Dedifferentiated amniotic fluid mesenchymal stem cell (primary cell): ENCODE measurements around the gene KCNN3.

Experiments
- DNase-seq: peaks from one replicate; pipeline ENCODE4 v3.0.0-alpha.2; 2016; ENCODE audit errors: extremely low spot score

Gene KCNN3

DNA sequence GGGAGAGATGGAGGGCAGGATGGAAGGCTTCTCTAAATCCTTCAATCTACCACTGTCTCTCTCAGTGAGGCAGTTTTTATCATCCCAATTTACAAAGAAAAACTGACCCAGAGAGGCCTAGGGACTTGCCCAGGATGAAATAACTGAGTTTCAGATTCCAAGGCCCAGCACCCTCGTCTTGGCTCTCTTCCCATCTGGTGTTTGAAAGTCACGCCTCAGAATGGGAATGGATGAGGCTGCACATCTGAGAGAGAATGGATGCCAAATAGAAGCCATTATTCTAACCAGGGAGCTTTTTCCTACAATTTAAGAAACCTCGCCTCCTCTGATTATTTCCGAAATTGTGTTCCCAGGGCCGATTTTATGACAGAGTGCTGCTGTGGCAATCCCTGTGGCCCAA lies 10.6 kb upstream of the KCNN3 start:
- no peak for DNase-seq

DNA sequence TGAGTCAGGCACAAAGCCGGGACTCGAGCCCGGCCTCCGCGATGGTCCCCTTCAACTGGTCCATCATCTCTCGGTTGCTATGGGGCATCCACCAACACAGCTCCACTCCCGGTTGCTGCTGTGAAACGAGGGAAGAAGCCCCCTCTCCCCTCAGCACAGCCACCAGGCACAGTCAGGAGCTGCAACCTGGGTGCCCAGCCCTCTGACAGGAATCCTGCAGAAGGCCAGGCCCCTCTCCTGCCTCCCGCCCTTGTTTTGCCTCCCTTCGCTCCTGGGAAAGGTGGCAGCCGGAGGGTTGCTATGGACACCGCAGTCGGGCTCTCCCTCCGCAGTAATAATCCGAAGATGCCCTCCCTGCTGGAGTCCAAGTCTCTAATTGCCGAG lies 8.9 kb upstream of the KCNN3 start:
- DNase-seq = no peak

GRCh38 chr1:154878371-154879037 lies 8.4 kb upstream of the KCNN3 start:
- DNase-seq = peak; percentile 53

DNA sequence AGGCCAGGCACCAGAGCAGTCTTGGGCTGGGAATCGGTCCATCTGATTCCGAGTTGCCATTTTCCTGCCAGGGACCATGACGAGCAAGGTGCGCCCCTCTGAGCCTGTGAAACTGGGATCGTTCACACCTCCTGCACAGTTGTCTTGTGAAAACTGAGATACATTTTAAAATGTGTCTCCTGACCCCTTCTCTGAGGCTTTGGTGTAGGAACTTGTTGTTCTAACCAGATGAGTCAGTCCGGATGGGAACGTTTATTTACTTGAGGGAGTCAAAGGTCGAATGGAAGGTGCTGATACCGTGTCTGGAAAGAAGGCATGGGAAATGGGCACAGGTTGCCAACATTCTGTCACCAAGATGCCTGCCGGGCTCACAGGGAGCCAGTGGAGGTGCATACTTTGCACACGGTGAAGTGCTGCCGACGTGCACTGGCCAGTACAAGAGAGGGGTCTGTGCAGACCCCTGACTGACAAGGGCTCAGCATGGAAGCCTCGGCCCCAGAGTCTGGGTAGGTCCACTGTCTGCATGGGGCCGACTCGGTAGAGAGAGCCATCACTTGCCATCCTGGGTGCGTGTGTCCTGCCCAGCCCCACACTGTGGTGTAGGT lies 7.4 kb upstream of the KCNN3 start:
- DNase-seq = no peak

DNA sequence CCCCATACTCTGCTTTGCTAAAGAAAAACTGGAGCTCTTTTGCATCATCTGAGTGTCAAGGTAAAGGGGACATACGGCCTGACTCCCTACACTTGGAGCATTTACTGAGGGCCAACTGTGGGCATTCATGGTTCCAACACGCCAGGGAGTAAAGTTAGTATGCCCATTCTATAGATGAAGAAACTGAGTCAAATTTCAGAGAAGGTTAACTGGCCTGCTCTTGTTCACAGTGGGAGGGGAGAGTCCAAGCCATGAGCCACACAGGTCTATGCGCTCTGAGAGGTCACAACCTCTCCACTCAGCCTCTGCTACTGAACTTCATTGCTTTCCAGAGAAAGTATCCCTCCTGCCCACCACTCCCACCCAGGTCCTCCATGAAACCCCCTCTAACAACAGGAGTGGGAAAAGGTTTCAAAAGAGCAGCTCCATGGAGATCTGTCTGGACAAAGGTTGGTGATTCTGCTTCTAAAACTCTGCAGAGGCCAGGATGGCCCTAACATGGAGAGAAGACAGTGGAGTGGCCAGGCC lies 6.8 kb upstream of the KCNN3 start:
- DNase-seq = no peak

- DNase-seq = no peak
Observed at GRCh38 chr1:154874465-154874864, 4.4 kb upstream of the KCNN3 start.

DNA sequence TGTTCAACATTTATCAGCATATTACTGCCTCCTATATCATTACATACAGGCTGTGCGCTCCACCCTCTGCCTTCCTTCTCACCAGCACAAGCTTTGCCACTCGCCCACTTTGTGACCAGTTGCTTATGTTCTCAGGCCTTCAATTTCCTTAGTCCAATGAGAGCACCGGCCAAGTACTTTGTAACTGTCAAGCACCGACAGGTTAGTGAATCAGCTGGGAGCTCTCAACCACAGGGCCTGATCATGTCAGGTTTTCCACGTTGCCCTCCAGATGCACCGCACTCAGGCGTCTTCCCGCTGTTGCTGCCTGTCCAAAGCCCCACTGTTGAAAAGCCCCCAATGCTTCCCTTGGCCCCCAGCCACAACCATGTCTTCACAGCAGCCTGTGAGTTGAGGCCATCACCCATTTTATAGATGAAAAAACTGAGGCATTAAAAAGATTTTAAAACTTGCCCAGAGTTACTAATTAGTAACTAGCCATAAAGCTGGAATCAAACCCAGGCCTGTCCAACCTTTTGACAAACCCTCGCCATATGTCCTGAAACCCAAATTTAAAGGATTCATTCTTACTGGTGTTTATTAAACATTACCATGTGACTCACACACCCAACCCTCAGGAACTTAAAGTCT lies 3.4 kb upstream of the KCNN3 start:
- no peak for DNase-seq

DNA sequence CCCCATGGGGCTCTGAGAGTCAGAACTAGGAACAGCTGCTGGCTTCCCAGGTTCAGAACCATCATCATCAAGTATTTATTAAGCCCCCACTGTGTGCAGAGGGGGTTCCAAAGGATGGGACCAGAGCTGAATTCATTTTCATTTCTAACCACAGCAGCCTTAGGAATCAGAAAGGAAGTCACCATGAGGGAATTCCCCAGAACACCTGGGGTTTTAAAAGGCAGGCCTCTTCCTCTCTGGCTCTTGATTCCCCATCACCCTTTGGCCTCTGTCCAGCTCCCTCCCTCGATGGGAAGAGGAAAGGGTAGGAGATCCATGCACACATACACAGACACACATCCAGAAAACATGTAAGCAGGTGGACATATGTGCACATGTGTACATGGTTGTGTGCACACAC lies 1.3 kb upstream of the KCNN3 start:
- no peak for DNase-seq

DNA sequence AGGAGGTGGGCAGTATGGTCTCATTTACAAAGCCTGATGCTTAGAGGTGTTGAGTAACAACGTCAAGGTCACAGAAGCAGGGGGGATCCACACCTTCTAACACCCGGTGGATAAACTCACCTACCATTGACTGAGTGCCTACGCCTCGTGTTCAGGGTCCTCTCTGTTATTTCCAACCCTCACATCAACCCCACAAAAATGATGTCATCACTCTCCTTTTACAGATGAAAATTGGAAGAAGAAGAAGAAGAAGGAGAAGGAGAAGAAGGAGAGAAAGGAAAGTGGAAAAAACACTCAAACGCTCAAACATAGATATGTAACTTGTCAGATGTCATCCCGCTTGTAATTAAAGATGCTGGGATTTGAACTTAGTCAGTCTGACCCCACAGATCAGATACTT lies 653 bp upstream of the KCNN3 start:
- no peak for DNase-seq

- no peak for DNase-seq
Observed at GRCh38 chr1:154869351-154870114, 548 bp downstream of the KCNN3 start.

GRCh38 chr1:154867841-154868605 lies 2.1 kb downstream of the KCNN3 start:
- DNase-seq = no peak

DNA sequence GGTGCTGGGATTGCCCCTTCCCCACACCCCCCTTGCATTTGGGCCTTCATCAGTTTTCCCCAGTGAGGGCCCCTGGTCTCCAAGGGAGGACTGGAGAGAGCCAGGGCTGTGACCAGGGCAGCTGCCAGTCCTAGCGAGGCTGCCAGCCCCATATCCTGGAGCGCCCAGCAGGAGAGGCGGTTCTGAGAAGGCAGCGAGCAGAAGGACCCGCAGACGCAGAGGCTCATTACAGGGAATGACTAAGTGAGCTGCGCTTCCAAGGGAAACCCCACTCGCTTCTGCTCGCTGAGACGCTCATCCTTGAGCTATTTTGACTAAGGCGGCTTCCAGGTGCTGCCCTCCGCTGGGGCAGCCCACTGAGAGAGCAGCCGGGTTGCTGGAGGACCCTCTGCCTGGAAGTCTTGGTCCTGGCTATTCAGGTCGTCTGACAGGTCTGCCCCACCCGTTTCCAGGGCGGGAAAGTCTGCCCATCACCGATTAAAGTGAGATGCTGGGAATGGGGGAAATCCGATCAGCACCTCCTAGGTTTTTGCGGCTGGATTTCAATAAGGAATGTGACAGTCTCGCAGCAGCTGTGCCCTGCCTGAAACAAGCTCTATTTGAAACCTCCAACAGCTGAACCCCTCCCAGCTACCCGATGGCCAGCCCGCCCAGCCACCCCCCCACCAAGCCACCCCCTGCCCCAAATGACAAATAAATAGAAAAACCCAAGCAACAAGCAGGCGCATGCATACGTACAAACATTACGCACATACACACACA lies 2.8 kb downstream of the KCNN3 start:
- peak; percentile 32 for DNase-seq

DNA sequence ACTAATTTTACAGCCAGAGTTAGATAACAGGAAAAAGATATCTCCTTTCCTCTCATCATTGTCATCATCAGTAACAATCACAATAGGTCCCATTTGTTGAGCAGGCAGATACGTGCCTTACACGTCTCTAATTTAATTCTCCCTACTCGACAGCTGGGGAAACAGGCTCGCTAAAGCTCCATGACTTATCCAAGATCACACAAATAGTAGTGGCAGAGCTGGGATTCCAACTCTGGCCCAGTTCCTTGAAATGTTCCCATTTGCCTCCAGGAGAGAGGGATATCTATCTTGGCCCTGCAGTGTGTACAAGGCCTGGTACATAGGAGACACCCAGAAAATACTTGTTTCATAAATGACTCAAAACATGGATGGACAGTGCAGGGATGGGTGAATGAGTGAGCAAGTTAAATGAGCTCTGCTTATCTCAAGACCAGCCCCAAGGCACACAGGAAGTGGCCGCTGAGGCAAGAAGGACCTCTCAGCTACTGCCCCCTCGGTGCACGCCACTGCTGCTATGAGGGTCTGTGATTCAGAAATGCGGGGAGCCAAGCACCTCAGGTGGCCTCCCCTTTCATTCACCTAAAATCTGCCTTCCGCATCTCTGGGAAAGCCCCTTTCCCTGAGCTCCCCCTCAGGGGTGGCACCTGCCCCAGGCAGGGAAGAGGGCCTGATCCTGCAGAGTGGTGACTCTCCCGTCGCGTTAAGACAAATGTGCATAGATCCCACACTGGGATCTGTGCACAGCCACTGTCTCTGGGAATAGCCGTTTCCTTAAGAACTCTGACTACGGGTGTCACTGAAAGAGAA lies 3.6 kb downstream of the KCNN3 start:
- no peak for DNase-seq

GRCh38 chr1:154865442-154866256 lies 4.4 kb downstream of the KCNN3 start:
- no peak for DNase-seq

- DNase-seq = no peak
Observed at GRCh38 chr1:154864189-154864975, 5.7 kb downstream of the KCNN3 start.

- DNase-seq = no peak
Observed at GRCh38 chr1:154863315-154864174, 6.5 kb downstream of the KCNN3 start.

GRCh38 chr1:154862907-154863306 lies 7.2 kb downstream of the KCNN3 start:
- DNase-seq = no peak
